HG03432 (cell line): Measurements from ENCODE around the gene C11orf71.
A peak's percentile ranks its signal among the peaks of the same experiment; 100 is the strongest.

Experiments
- ATAC-seq: cut with Tn5 transposase; IDR thresholded peaks from one replicate; pipeline ENCODE4 v1.9.1; 2021; ENCODE audit warnings: mild to moderate bottlenecking, moderate library complexity; ENCODE audit not compliant: unreplicated experiment

Gene C11orf71

DNA sequence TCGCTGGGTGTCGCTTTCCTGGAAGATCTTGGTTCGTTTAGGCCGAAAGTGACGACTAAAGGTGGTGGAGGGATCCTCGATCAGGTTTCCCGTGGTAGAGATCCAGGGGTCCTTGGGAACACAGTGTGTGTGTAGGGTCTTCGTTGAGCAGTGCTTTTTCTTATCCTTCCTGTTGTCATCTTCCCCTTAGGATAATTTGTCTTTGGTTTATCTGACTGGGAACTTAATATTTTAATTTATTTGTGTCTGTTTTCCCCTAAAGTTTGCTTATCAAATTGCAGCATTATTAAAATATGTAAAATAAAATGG, 558 bp upstream of the C11orf71 start:
- no peak for ATAC-seq

DNA sequence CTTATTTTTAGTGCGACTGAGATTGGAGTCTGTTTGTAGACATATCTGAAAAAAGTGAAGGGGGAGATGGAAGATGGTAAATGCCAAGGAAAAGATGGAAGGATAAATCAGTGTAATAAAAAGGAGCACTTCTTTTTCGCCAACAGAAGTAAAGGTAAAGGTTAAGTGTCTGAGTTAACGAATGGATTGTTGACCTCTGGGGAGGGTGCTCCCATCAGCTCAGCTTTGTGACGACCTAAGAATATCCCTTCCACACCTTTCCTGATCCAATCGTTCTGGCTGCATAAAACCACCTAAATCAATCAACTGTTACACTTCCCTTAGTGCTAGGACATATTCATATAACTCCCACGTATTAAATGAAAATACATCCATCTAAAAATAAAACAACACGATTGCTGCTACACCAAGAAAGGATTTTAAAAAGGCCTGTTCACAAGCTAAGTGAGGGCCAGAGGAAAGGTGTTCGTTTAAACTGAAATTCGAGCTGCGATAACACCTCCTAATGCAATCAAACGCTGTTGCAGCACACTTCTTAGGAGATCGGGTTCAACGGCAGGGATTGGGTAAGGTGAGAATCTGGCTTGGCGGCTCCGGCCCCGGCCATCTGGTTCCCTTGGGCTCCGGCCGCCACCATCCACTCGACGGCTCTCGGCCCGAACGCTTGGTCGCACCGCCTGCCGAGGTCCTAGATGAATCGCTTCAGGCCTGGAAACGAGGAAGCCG, 658 bp downstream of the C11orf71 start:
- peak; percentile 32 for ATAC-seq

DNA sequence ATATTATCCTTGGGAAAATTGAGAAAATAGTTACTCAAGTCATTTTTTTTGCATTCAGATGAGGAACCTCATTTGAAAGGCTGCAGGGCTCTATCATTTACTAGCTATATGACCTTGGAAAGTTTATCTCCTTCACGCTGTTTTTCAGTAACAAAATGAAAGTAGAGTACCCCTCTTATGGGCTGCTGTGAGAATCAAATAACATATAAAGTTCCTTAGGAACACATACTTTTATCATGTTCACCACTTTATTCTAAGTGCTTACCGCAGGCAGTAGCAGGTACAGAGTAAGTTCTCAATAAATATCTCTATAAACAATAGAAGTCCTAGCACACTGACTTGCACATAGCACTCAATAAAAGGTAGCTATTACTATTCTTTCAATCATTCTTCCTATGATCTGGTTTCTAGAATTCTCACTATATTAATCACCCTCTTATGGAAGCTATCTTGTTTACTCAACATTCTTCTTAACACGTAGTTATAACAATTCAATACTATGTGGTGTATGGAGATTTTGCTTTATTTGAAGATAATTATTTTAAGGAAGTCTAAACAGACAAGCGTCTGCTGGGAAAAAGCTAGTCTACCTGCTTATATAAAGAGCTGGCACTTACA, 1.9 kb downstream of the C11orf71 start:
- no peak for ATAC-seq

DNA sequence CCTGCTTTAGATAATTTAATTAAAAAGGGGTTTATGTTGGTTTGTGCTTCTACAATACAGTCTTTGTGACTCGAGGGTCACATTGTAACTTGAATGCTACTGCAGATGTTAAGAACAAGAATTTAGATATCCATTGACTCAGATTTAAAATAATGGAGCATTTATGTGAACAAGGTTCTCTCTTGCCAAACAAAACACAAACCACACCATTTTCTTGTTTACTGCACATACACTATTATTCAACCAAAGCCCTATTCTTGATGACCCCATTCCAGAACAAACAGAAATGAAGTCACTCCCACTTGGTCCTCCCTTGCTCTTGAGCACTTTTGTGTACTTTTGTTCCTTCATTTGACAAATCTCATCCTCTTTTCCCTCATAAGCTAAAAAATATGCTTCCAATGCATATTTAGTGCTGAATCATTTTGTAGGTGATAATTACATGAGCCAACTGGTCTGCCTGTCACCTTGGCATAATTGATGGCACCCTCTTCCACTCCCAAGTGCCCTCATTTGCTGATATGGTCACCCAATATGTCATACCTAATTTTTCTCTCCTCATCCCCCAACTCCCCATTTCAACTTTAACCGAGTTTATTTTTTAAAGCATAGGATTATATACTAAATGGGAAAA, 2.8 kb downstream of the C11orf71 start:
- no peak for ATAC-seq

DNA sequence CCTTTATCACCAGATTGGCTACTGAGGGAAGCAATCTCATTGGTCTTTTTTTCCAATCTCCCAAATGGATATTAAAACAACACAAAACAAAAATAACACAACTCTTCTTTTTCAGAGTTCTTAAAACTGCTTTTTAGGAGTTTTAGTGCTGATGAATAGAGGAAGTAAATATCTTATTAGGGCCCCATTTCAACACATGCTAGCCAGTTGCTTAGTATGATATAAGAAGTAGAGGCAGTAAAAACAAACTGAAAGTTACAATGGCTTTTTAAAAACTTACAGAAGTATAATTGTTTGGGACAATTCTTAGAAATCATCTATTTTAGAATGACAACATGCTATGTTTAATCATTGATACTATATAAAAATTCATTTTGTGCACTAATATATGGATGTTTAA, 3.4 kb downstream of the C11orf71 start:
- ATAC-seq, result no peak

DNA sequence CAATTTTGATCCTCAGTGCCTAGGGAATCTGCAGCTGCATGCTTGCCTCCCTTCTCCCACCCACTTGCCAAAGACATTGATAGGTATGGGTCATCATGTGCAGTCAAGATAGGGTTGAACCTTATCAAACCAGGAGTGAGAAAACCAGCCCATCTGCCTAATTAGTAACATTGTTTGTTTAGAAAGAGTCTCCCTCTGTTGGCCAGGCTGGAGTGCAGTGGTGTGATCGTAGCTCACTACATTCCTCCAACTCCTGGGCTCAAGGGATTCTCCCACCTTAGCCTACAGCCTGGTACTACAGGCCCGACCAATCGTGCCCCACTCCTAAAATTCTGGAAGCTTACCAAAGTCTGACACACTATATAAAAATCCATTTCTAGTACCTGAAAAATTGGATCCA, 4.6 kb downstream of the C11orf71 start:
- no peak for ATAC-seq

DNA sequence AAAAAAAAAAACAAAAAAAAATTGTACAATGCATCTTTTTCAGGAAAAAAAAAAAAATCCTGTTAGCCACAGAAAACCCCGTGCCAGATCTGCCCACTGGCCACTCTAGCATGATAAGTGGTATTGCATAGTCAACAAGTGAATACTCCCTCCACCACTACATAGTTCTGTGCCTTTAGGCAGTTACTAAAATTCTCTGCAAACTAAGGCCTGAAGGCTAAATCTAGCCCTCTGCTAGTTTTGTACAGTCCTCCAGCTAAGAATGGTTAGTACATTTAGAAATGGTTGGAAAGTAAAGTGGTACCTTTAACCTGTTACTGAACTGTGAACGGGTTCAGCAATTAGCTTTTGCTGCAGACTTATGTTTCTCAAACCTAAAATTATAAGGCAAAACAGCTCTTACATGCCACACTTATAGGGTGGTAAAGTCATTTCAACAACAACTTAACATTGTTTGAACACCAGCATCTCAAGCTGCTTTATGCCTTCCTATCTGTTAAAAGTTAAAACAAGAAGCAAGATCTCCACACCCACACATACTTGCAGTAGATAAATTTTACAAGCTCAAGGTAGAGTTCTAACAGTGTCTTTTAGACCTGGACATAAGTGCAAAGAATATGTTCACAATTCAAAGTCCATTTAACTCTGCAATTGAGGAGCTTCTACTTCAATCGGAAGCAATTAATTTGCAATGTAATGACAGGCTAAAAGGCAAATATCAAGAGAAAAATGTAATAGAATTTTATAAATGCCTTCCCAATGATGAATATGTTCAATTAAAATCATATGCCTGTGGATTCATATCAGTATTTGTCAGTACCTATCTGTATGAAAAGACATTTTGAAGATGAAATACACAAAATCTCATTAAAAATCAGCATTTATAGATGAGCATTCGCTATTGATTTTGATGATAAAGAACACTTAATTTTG, 7.3 kb downstream of the C11orf71 start:
- ATAC-seq, result no peak

DNA sequence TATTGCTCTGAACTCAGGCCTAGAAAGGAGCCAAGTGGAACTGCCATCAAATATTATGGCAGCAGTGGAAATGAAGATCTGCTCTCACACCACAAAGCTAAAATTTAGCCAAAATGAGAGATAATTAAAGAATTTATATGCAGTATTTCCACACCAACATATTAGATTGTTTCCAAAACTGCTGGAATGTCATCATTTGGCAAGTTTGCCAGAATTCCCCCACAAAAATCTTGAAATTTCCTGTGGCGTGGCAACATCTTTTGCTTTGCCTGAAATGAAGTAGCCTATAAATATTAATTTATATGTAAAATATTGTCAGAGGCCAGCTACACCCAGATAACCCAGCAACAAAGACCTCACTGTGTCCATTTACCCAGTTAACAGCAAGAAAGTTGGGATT, 13.8 kb downstream of the C11orf71 start:
- ATAC-seq, result no peak

DNA sequence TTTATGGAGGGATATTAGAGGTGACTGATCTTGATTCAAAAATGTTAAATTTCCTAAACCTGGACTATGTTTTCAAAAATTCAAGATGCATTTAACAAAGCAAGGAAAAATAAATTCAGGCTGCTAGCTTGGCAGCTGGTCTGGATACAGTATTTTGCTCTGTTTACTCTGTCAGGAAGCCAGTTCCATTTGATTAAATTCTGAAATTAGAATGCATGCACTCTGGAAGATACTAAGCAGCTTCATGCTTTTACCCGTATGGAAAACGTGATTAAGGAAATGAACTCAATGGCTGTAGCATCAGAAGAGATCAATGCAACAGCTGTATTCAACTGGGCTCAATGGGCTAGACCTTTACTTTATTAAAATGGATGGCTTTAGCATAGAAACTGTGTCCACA, 14.2 kb downstream of the C11orf71 start:
- no peak for ATAC-seq

DNA sequence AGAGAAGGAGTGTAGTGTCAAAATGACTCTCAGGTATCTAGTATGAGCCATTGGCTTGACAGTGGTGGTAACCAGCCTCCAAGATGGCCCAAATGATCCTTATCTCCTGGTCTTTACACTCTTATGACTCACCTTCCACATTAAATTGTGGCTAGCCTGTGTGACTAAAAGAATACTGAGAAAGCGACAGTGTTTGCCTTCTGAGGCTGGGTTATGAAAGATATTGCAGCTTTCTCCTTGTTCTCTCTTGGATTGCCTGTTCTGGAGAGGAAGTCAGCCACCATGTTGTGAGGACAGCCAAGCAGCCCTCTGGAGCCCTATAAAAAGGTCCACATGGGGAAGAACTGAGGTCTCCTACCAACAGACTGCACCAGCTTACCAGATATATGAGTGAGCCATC, 15.8 kb downstream of the C11orf71 start:
- ATAC-seq, result no peak

DNA sequence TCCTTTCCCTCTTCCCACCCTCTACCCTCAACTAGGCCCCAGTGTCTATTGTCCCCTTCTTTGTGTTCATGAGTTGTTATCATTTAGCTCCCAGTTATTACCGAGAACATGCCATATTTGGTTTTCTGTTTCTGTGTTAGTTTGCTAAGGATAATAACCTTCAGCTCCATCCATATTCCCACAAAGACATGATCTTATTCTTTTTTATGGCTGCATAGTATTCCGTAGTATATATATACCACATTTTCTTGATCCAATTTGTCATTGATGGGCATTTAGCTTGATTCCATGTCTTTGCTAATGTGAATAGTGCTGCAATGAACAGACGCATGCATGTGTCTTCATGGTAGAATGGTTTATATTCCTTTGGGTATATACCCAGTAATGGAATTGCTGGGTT, 17.8 kb downstream of the C11orf71 start:
- no peak for ATAC-seq

DNA sequence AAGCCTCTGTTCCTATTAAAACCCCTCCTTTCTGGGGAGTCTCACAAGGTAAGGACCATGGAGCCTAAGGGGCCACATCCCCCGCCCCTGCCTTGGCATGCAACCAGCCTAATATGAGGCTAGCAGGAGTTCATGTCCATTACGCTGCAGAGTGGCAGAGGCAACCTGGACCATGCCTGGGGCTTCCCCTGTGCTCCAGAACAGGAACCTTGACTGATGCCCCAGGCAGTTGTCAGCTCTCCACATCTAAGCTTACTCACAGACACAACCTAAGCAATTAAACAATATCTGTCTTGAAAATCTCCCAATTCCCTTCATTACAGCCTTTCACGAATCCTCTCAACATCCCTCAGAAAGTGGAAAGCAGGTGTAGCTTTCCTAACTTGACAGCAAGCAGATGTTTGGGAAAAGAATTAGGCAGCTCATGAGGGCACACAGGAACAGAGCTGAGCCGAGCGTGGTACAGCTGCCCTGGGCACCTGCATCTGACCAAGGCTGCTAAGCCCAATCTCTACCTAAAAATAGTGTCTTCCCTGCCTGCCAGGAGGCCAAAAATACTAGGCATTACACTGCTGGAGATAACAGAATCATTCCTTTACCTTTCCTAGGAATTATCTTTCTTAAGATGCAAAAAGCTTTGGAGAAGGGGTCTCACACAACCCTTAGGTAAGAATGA, 20.8 kb downstream of the C11orf71 start:
- no peak for ATAC-seq

DNA sequence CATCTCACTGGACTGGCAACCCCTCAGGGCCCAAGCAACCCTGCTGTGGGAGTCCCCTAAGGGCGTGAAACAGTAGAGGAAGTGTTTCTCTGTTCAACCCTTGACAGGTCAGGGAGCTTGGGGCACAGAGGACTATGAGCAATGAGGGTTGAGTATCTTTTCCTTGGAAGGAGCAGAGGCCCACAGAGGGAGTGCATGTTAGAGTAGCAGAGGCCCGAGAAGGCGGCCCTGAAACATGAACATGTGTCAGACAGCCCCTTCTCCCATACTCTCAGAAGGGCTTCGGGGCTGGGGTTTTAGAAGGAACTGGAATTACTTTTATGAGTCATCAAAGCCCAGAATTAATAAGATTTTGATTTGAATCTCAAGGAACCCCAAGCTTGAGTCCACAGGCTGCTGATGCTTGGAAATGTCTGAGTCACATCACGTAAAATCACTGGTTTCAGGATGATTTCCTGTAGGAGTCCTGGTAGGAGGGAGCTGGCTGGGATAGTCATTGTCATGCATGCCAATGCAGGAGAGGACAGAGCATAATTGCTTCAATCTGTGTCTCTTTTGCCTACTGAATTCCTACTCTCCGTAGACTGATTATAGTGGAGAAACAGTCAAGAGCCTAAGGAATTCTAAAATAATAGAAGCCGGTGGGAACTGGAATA, 22.6 kb downstream of the C11orf71 start:
- no peak for ATAC-seq

DNA sequence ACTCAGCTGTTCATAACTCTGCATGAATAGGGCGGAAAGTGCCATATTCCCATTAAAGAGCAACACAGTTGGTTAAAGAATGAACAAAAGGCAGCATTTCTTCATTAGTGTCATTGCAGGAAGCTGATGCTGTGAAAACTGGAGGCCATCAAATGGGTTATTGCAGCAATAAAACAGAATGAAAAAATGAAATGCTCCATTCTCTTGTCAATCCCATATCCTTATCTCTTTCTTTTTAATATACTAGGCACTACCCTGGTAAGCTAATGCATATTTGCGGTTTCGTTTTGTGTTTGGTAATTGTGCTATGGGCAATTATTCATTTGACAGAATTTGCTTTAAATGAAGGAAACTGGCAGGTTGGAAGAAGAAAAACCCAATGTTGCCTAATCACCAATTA, 25.3 kb downstream of the C11orf71 start:
- ATAC-seq, result no peak

DNA sequence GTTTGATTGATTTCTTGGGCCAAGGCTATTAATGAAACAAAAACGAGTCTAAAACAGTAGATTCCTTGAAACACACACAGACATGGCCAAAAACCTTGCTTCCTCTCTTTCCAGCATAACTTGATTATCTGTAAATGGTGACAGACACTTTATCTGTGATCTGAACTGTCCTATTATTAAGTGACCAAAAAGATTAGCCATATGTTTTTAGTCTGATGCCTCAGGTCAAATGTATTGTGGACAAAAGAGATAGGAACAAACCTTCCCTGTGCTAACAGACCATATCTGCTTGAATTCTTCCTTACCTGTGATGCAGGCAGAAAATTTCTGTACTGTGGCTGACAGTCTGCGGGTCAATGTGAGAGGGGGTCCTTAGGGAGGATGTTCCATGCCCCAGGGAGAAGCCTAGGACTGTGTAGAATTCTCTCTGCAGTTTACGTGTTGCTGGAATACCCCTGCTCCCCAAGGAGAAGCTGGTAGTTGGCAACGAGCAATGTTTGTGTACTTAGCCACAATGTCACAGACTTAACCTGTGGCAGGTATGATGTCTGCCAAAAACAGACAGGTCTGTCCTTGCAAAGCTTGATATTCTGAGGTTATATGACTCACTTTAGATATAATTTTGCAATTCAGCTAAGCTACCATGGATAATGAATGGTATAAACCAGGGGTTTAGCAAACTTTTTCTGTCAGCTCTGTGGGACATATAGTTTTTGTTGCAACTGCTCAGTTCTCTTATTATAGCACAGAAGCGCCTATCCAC, 31.2 kb downstream of the C11orf71 start:
- ATAC-seq, result no peak

DNA sequence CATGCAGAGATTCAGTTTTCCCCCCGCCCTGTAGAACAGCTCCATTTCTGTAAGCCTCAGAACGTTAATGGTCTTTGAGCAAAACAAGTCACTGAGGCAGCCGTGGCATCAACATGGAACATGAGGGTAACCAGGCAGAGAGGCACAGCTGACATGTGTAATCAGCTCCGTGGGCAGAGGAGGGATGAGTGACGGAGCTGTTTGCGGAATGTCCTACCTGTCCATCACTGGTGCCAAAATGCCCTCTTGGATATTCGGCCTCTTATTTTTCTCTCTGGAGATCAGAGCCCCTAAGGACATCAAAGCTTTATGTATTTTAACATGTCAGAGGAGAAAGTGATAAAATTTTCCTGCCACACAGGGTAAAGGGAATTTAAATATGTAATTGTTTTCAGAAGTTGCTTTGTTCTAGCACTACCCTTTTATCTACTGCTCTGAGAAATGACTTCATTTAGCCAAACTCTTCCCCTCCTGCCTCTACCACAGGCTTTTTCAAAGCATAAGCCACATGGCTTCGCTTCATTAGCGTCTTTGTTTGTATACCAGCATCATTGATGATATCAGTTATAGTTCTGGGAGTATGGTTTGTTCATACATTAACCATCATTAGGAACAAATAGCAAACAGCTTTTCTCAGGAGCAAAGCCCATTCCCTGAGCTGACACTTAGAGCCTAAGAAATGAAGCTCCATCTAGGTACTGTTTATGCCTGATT, 32.9 kb downstream of the C11orf71 start:
- ATAC-seq, result no peak

DNA sequence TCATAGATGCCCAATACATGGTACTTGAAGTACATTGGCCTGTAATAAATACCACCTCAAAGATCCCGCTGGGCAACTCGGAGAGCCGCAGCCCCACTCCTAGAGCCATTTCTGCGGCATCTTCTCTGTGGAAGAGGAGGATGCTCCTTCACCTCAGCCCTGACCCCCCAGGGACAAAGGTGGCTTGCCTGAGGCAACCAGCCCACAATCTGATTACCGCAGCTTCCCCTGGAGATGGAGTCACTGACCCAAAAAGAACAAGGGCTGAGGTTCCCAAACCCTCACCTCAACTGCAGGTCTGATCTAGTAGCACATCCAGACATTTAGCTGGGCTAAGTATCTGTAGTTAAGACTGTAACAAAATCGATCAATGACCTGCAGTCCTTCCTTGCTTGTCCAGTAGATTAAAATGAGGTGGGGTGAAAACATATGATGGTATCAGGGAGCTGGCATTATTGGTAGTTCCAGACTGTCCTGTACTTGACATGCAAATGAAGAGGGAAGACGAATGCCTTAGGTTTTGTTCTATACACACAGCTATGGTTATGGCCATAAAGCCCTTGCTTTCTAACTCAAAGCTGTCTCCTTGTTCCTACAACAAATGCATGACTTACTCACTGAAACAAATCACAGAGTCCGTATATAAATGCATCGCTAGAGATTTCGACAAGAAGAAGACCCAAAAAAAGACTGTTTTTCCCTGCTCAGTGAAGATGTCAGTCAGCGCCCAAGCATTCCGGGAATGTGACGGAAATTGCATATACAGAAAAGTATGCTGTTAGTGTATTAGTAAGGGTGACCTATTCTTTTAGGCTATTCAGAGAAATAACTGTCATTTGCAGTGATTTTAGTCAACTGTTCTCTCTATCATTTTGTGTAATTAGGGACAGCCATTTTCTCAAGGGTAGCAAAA, 33.7 kb downstream of the C11orf71 start:
- ATAC-seq, result no peak

DNA sequence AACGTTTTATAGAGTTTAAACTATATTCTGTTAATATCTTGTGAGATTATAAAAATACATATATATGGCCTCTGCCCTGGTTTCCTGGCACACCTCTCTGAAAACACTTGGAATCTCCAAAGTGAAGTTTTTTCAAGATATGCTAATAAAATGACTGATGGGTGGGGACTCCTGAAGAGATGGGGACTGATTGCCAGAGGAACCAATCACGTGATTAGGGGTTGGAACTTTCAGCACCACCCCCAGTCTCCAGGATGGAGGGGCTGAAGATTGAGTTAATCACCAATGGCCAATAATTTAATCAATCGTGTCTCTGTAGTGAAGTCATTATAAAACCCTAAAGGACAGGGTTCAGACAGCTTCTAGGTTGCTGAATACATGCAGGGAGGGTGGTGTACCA, 37.4 kb downstream of the C11orf71 start:
- ATAC-seq, result no peak
